HG03457 (cell line): ENCODE data around the gene OR2A5.
"Not testable (repeated sequence)": the region's sequence is repeated elsewhere in the genome, so short reads cannot be mapped to it uniquely, and the experiment has no call there.

Experiments used
- ATAC-seq: cut with Tn5 transposase; IDR thresholded peaks from one replicate; pipeline ENCODE4 v1.9.1; 2021; ENCODE audit warnings: moderate number of reproducible peaks; ENCODE audit not compliant: unreplicated experiment

The OR2A5 gene

GRCh38 chr7:144032985-144033709 lies 15.6 kb upstream of the OR2A5 start:
- no peak for ATAC-seq

GRCh38 chr7:144035385-144035784 lies 13.4 kb upstream of the OR2A5 start:
- no peak for ATAC-seq

GRCh38 chr7:144036302-144036885 lies 12.4 kb upstream of the OR2A5 start:
- no peak for ATAC-seq

- no peak for ATAC-seq
Measured at GRCh38 chr7:144037414-144038035, 11.2 kb upstream of the OR2A5 start.

GRCh38 chr7:144038887-144039286 lies 9.9 kb upstream of the OR2A5 start:
- no peak for ATAC-seq

GRCh38 chr7:144049491-144049890 lies 743 bp downstream of the OR2A5 start:
- ATAC-seq: no peak

GRCh38 chr7:144050093-144050492 lies 1.3 kb downstream of the OR2A5 start:
- ATAC-seq: no peak

- not testable (repeated sequence) for ATAC-seq
Measured at GRCh38 chr7:144050884-144051283, 2.1 kb downstream of the OR2A5 start.

- no peak for ATAC-seq
Measured at GRCh38 chr7:144057954-144058353, 9.2 kb downstream of the OR2A5 start.

- no peak for ATAC-seq
Measured at GRCh38 chr7:144063710-144064109, 15.0 kb downstream of the OR2A5 start.

- no peak for ATAC-seq
Measured at GRCh38 chr7:144069511-144069910, 20.8 kb downstream of the OR2A5 start, which contains the start of gene OR2A25. Gene OR2A25, plus strand, starts transcription at chr7:144069811. Its CDS starts 4,409 bp downstream, at chr7:144074220.

GRCh38 chr7:144069953-144070352 lies 21.2 kb downstream of the OR2A5 start:
- no peak for ATAC-seq

GRCh38 chr7:144074374-144074773 lies 25.6 kb downstream of the OR2A5 start:
- no peak for ATAC-seq

- no peak for ATAC-seq
Measured at GRCh38 chr7:144085978-144086377, 37.2 kb downstream of the OR2A5 start, which contains the start of gene OR2A12. Gene OR2A12, plus strand, starts transcription at chr7:144086278. Its CDS starts 8,830 bp downstream, at chr7:144095108.

GRCh38 chr7:144086730-144087129 lies 38.0 kb downstream of the OR2A5 start:
- no peak for ATAC-seq

- ATAC-seq: no peak
Measured at GRCh38 chr7:144087230-144087629, 38.5 kb downstream of the OR2A5 start.

- no peak for ATAC-seq
Measured at GRCh38 chr7:144090667-144091066, 41.9 kb downstream of the OR2A5 start.

- no peak for ATAC-seq
Measured at GRCh38 chr7:144098776-144099175, 50.0 kb downstream of the OR2A5 start.

- no peak for ATAC-seq
Measured at GRCh38 chr7:144100607-144101006, 51.9 kb downstream of the OR2A5 start.

GRCh38 chr7:144102041-144102440 lies 53.3 kb downstream of the OR2A5 start:
- ATAC-seq: no peak

GRCh38 chr7:144105211-144105610 lies 56.5 kb downstream of the OR2A5 start:
- no peak for ATAC-seq
